ENCODE measurements around the gene ADM5.

The ADM5 gene

GRCh38 chr19:49645592-49645991 lies 43.8 kb upstream of the ADM5 start:
- DNase-seq (ENCODE audit: low read depth, low spot score) = no peak
- H3K4me3 ChIP-seq (ENCODE audit: low read depth, low read length) = no peak overlapping the region
- in situ Hi-C loops (cut with HindIII; ENCODE audit: low sequenced_read_pairs) = no loop called here
- TF ChIP-seq, protein P1, sequence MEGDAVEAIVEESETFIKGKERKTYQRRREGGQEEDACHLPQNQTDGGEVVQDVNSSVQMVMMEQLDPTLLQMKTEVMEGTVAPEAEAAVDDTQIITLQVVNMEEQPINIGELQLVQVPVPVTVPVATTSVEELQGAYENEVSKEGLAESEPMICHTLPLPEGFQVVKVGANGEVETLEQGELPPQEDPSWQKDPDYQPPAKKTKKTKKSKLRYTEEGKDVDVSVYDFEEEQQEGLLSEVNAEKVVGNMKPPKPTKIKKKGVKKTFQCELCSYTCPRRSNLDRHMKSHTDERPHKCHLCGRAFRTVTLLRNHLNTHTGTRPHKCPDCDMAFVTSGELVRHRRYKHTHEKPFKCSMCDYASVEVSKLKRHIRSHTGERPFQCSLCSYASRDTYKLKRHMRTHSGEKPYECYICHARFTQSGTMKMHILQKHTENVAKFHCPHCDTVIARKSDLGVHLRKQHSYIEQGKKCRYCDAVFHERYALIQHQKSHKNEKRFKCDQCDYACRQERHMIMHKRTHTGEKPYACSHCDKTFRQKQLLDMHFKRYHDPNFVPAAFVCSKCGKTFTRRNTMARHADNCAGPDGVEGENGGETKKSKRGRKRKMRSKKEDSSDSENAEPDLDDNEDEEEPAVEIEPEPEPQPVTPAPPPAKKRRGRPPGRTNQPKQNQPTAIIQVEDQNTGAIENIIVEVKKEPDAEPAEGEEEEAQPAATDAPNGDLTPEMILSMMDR (IDR thresholded peaks at IDR 0.05; ENCODE audit: low read depth, low read length) = no peak

- TF ChIP-seq, protein P1 (IDR thresholded peaks at IDR 0.05; ENCODE audit: low read depth, low read length) = no peak
- no peak for DNase-seq (ENCODE audit: low read depth, low spot score)
- H3K4me3 ChIP-seq (ENCODE audit: low read depth, low read length) = no peak overlapping the region
- in situ Hi-C loops (cut with HindIII; ENCODE audit: low sequenced_read_pairs) = no loop called here
Measured at GRCh38 chr19:49645995-49646394, 43.4 kb upstream of the ADM5 start.

DNA sequence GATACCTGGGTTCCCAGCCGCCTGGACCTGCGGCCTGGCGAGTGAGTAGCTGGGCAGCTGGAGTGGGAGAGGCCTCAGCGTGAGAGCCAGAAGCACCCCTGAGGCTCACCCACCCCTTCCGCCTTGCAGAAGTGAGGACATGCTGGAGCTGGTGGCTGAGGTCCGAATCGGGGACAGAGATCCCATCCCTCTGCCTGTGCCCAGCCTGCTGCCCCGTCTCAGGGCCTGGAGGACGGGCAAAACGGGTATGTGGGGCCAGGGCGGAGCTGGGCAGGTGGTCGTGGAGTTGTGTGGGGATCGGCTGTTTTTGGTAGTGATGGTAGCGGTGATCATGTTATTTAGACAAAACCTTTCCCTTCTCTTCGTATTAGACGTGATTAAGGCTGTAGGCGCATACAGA lies 42.8 kb upstream of the ADM5 start:
- TF ChIP-seq, protein P1 (IDR thresholded peaks at IDR 0.05; ENCODE audit: low read depth, low read length) = no peak
- DNase-seq (ENCODE audit: low read depth, low spot score) = no peak
- H3K4me3 ChIP-seq (ENCODE audit: low read depth, low read length) = no peak overlapping the region
- in situ Hi-C loops (cut with HindIII; ENCODE audit: low sequenced_read_pairs) = no loop called here

DNA sequence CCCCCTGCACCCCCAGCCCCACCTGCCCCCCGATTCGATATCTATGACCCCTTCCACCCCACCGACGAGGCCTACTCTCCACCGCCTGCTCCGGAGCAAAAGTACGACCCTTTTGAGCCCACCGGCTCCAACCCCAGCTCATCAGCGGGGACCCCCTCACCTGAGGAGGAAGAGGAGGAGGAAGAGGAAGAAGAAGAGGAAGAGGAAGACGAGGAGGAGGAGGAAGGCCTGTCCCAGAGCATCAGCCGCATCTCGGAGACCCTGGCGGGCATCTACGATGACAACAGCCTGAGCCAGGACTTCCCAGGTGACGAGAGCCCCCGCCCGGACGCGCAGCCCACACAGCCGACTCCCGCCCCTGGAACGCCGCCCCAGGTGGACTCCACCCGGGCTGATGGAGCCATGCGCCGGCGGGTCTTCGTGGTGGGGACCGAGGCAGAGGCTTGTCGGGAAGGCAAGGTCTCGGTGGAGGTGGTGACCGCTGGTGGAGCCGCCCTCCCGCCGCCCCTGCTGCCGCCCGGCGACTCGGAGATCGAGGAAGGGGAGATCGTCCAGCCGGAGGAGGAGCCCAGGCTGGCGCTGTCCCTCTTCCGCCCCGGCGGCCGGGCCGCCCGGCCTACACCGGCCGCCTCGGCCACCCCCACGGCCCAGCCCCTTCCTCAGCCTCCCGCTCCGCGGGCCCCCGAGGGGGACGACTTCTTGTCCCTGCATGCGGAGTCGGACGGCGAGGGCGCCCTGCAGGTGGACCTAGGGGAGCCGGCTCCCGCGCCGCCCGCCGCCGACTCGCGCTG lies 38.2 kb upstream of the ADM5 start:
- TF ChIP-seq, protein P1 (IDR thresholded peaks at IDR 0.05; ENCODE audit: low read depth, low read length) = no peak
- in situ Hi-C loops (cut with HindIII; ENCODE audit: low sequenced_read_pairs) = no loop called here
- no peak overlapping the region for H3K4me3 ChIP-seq (ENCODE audit: low read depth, low read length)
- no peak for DNase-seq (ENCODE audit: low read depth, low spot score)

- no peak for DNase-seq (ENCODE audit: low read depth, low spot score)
- no peak overlapping the region for H3K4me3 ChIP-seq (ENCODE audit: low read depth, low read length)
- TF ChIP-seq, protein P1 (IDR thresholded peaks at IDR 0.05; ENCODE audit: low read depth, low read length) = no peak
- in situ Hi-C loops (cut with HindIII; ENCODE audit: low sequenced_read_pairs) = no loop called here
Measured at GRCh38 chr19:49651820-49652550, 37.4 kb upstream of the ADM5 start.

- TF ChIP-seq, protein P1 (IDR thresholded peaks at IDR 0.05; ENCODE audit: low read depth, low read length) = no peak
- H3K4me3 ChIP-seq (ENCODE audit: low read depth, low read length) = no peak overlapping the region
- DNase-seq (ENCODE audit: low read depth, low spot score) = no peak
- in situ Hi-C loops (cut with HindIII; ENCODE audit: low sequenced_read_pairs) = no loop called here
Measured at GRCh38 chr19:49652551-49653465, 36.6 kb upstream of the ADM5 start.

Data from astrocyte of the spinal cord (primary cell).